ENCODE measurements around the gene SSMEM1.

DNA sequence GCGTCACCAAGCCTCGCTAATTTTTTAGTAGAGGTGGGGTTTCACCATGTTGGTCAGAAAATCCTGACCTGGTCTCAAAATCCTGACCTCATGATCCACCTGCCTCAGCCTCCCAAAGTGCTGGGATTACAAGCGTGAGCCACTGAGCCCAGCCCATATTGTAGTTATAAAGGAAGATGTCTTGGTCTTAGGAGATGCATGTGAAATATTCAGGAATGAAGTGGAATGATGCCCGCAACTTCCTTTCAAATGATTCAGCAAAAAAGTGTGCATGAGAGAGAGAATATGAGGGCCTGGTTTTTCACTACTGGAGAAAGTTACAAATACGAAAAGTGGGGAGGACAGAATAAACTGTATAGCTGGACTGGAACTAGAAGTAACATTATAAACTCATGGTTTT lies 18.3 kb upstream of the SSMEM1 start:
- TF ChIP-seq, protein P1, sequence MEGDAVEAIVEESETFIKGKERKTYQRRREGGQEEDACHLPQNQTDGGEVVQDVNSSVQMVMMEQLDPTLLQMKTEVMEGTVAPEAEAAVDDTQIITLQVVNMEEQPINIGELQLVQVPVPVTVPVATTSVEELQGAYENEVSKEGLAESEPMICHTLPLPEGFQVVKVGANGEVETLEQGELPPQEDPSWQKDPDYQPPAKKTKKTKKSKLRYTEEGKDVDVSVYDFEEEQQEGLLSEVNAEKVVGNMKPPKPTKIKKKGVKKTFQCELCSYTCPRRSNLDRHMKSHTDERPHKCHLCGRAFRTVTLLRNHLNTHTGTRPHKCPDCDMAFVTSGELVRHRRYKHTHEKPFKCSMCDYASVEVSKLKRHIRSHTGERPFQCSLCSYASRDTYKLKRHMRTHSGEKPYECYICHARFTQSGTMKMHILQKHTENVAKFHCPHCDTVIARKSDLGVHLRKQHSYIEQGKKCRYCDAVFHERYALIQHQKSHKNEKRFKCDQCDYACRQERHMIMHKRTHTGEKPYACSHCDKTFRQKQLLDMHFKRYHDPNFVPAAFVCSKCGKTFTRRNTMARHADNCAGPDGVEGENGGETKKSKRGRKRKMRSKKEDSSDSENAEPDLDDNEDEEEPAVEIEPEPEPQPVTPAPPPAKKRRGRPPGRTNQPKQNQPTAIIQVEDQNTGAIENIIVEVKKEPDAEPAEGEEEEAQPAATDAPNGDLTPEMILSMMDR (IDR thresholded peaks at IDR 0.05): no peak
- no peak for TF ChIP-seq TCF7L2 (IDR thresholded peaks at IDR 0.05; ENCODE audit: low read depth, low read length)

Data from Panc1 (cell line).